ENCODE data around the gene RASD1.

- no peak for TF ChIP-seq CTCF (IDR thresholded peaks at IDR 0.05)
- TF ChIP-seq NR3C1 (IDR thresholded peaks at IDR 0.05) = no peak
- peak; percentile 71 for TF ChIP-seq MAX (IDR thresholded peaks at IDR 0.05)
These were observed 19.2 kb downstream of the RASD1 start, which contains the start of gene MED9 for GRCh38 chr17:17476865-17477467.

Data from A549 (cell line).